GM23338 (cell line): ENCODE data around the gene ST6GALNAC1. TPM values are rescaled to one million over a fixed set of nuclear protein-coding genes. Genes with fewer than 3 reads are reported as not detected.
A peak's percentile ranks its signal among the peaks of the same experiment; 100 is the strongest.

Experiments used
- ATAC-seq: fragments of 200-7000 bp; cut with Tn5 transposase; 3 replicates; pipeline ENCODE4 v1.9.1; 2020
- DNase-seq: peaks from one replicate; pipeline ENCODE4 v3.0.0-alpha.2; 2015; ENCODE audit warnings: low spot score
- H2AFZ ChIP-seq: fragments of 200-600 bp; sonication (generic); 2 replicates; pipeline ENCODE4 v1.8.0; 2016; ENCODE audit warnings: antibody characterized with exemption, mild to moderate bottlenecking, moderate library complexity
- H3F3A ChIP-seq: fragments of 200-600 bp; sonication (generic); replicated peaks from 2 replicates; pipeline ENCODE4 v1.8.0; 2017; ENCODE audit warnings: antibody characterized with exemption, mixed run types, low read depth
- H3K27ac ChIP-seq: fragments of 200-600 bp; sonication (generic); 2 replicates; pipeline ENCODE4 v1.6.1; 2016; ENCODE audit warnings: low read depth
- H3K27me3 ChIP-seq: fragments of 200-600 bp; sonication (generic); 2 replicates; pipeline ENCODE4 v1.8.0; 2016; ENCODE audit warnings: mild to moderate bottlenecking, mixed run types, moderate library complexity; ENCODE audit not compliant: insufficient read depth
- H3K36me3 ChIP-seq: fragments of 200-600 bp; sonication (generic); 2 replicates; pipeline ENCODE4 v1.8.0; 2016; ENCODE audit warnings: mild to moderate bottlenecking; ENCODE audit not compliant: insufficient read depth
- H3K4me1 ChIP-seq: fragments of 200-600 bp; sonication (generic); 2 replicates; pipeline ENCODE4 v1.8.0; 2016; ENCODE audit warnings: mild to moderate bottlenecking, moderate library complexity; ENCODE audit not compliant: insufficient read depth
- H3K4me2 ChIP-seq: fragments of 200-600 bp; sonication (generic); 2 replicates; pipeline ENCODE4 v1.7.1; 2017; ENCODE audit warnings: mixed run types
- H3K4me3 ChIP-seq: fragments of 200-600 bp; sonication (generic); 2 replicates; pipeline ENCODE4 v1.6.1; 2016; ENCODE audit warnings: mixed run types
- H3K79me2 ChIP-seq: fragments of 200-600 bp; sonication (generic); replicated peaks from 2 replicates; pipeline ENCODE4 v1.8.0; 2017; ENCODE audit warnings: mild to moderate bottlenecking; ENCODE audit not compliant: insufficient read depth
- H3K9me2 ChIP-seq: fragments of 200-600 bp; sonication (generic); 2 replicates; pipeline ENCODE4 v1.8.0; 2017; ENCODE audit not compliant: insufficient read depth
- H4K20me1 ChIP-seq: fragments of 200-600 bp; sonication (generic); replicated peaks from 2 replicates; pipeline ENCODE4 v1.8.0; 2017; ENCODE audit warnings: mild to moderate bottlenecking; ENCODE audit not compliant: insufficient read depth
- H3K27ac Mint-ChIP-seq: 2 replicates; pipeline ENCODE4 v1.8.0; 2020; ENCODE audit warnings: inconsistent platforms, mild to moderate bottlenecking, moderate library complexity, mixed read lengths
- H3K27me3 Mint-ChIP-seq: 3 replicates; pipeline ENCODE4 v1.8.0; 2022; ENCODE audit warnings: low read depth, mild to moderate bottlenecking, moderate library complexity, mixed read lengths, inconsistent platforms; ENCODE audit not compliant: insufficient read depth, poor library complexity
- H3K36me3 Mint-ChIP-seq: 3 replicates; pipeline ENCODE4 v1.8.0; 2021; ENCODE audit warnings: low read depth, mild to moderate bottlenecking, inconsistent platforms, moderate library complexity, mixed read lengths
- H3K4me1 Mint-ChIP-seq: 3 replicates; pipeline ENCODE4 v1.8.0; 2020; ENCODE audit warnings: mild to moderate bottlenecking, inconsistent platforms, mixed read lengths
- H3K4me3 Mint-ChIP-seq: 3 replicates; pipeline ENCODE4 v1.8.0; 2021; ENCODE audit warnings: moderate library complexity, mild to moderate bottlenecking, inconsistent platforms, mixed read lengths
- H3K9me3 Mint-ChIP-seq: 3 replicates; pipeline ENCODE4 v1.8.0; 2020; ENCODE audit warnings: moderate library complexity, mild to moderate bottlenecking, inconsistent platforms, mixed read lengths
- CTCF ChIP-seq, 2 experiments: fragments of 200-600 bp in 1 of 2; sonication (generic) in 1 of 2; conservative IDR thresholded peaks; 2 replicates each; pipeline versions ENCODE4 v1.5.1 to v1.6.1; 2016 to 2017; ENCODE audit warnings: antibody characterized with exemption in 2 of 2, low read depth in 2 of 2, mild to moderate bottlenecking in 2 of 2, moderate library complexity in 1 of 2
- ZNF462 ChIP-seq: fragments of 250-450 bp; sonication (Bioruptor Pico); IDR thresholded peaks from 2 replicates; pipeline ENCODE4 v1.5.0; 2020; ENCODE audit warnings: mild to moderate bottlenecking, moderate library complexity
- polyA plus RNA-seq: library from polyadenylated mRNA; unstranded; fragments of >200 nt; fragmentation: Nextera tagmentation; extraction: Ambion mirVana; gene quantifications from 2 replicates; pipeline ENCODE4 v1.2.1, GENCODE V29; 2016
- total RNA-seq: library from RNA; depleted of rRNA; stranded (reverse); fragments of >200 nt; shearing (Covaris generic); gene quantifications from 2 replicates; pipeline ENCODE4 v1.2.3, GENCODE V29; 2014

Gene ST6GALNAC1
- total and polyA plus RNA-seq, 2 experiments from 2014 or later: not detected

GRCh38 chr17:76683921-76684745, 40.6 kb upstream of the ST6GALNAC1 start (continued):
- no peak for TF ChIP-seq ZNF462 (CRISPR knock-in tag)

- Histone ChIP-seq H3K79me2 (no peaks in the 10 kb centered on the region), H3K27ac (peak overlapping the region; percentile 6; the same call in 1 of the 2 replicates), H3K4me1 (peaks cover 8% of the 10 kb centered on the region), H3K4me3 (no peak overlapping the region), H3K4me2 (peak overlapping the region; percentile 3; the same call in 1 of the 2 replicates), H4K20me1 (no peaks in the 10 kb centered on the region), H3F3A (no peaks in the 10 kb centered on the region), H3K27me3 (no peaks in the 10 kb centered on the region), H2AFZ (no peak overlapping the region), H3K36me3 (no peaks in the 10 kb centered on the region), H3K9me2 (no peaks in the 10 kb centered on the region)
- DNase-seq: peak; percentile 81
- Mint-ChIP-seq H3K4me3 (no peak overlapping the region; the same call in 2 of the 3 replicates), H3K4me1 (peaks cover 46% of the 10 kb centered on the region), H3K27ac (peak overlapping the region; percentile 47; the same call in 1 of the 2 replicates), H3K27me3 (peaks cover 18% of the 10 kb centered on the region), H3K9me3 (no peaks in the 10 kb centered on the region), H3K36me3 (no peaks in the 10 kb centered on the region; the same call in 2 of the 3 replicates)
- peak; percentile 77 to 84 for TF ChIP-seq CTCF (conservative IDR thresholded peaks at IDR 0.05; ENCODE audit: low read depth in 2 of 2)
- TF ChIP-seq ZNF462 (CRISPR knock-in tag): no peak
- ATAC-seq: peak; percentile 65
Observed at GRCh38 chr17:76683011-76683755, 39.6 kb upstream of the ST6GALNAC1 start.
